GM12875 (cell line): Measurements from ENCODE around the gene PRMT5.
A peak's percentile ranks its signal among the peaks of the same experiment; 100 is the strongest.

Experiments
- H3K4me3 ChIP-seq: one replicate; pipeline ENCODE4 v1.5.1; 2011; ENCODE audit warnings: low read depth, low read length, control low read depth
- CTCF ChIP-seq: IDR thresholded peaks from 2 replicates; pipeline ENCODE4 v1.5.1; 2011; ENCODE audit warnings: low read depth, mild to moderate bottlenecking, control low read depth, inconsistent platforms, low read length, moderate library complexity, borderline replicate concordance; ENCODE audit not compliant: insufficient read depth

Gene PRMT5

GRCh38 chr14:22901799-22902198 is 27.4 kb downstream of the PRMT5 start:
- TF ChIP-seq CTCF: no peak

GRCh38 chr14:22900081-22900799 is 28.9 kb downstream of the PRMT5 start:
- peak; percentile 56; the same call in 1 of the 2 replicates for TF ChIP-seq CTCF
- no peak overlapping the region for H3K4me3 ChIP-seq

More at GRCh38 chr14:22901799-22902198, 27.4 kb downstream of the PRMT5 start:
- H3K4me3 ChIP-seq: no peak overlapping the region

GRCh38 chr14:22898302-22899090 is 30.7 kb downstream of the PRMT5 start:
- no peak for TF ChIP-seq CTCF
- H3K4me3 ChIP-seq: no peak overlapping the region

GRCh38 chr14:22897357-22897756 is 31.8 kb downstream of the PRMT5 start:
- H3K4me3 ChIP-seq: no peak overlapping the region
- TF ChIP-seq CTCF: no peak

GRCh38 chr14:22896760-22897159 is 32.4 kb downstream of the PRMT5 start:
- no peak for TF ChIP-seq CTCF
- H3K4me3 ChIP-seq: no peak overlapping the region

- no peak overlapping the region for H3K4me3 ChIP-seq
- TF ChIP-seq CTCF: no peak
These were observed 32.8 kb downstream of the PRMT5 start for GRCh38 chr14:22896356-22896755.
